ENCODE results near the gene PM20D1. TPM values are rescaled to one million over a fixed set of nuclear protein-coding genes. Genes with fewer than 3 reads are reported as not detected.
"Not testable (repeated sequence)": the region's sequence is repeated elsewhere in the genome, so short reads cannot be mapped to it uniquely, and the experiment has no call there.

Gene PM20D1
- total RNA-seq, 2 donors from 2014 or later: 0.44 to 0.96 TPM

GRCh38 chr1:205870236-205870635 lies 20.3 kb upstream of the PM20D1 start:
- no peaks in the 10 kb centered on the region for H3K36me3 Mint-ChIP-seq (ENCODE audit: insufficient read depth in 2 of 2)
- no peaks in the 10 kb centered on the region for H3K4me1 Mint-ChIP-seq (ENCODE audit: low read depth)
- DNase-seq: no peak
- no peak for ATAC-seq (replicated peaks in 1 of 2)
- peaks cover 10% of the 10 kb centered on the region for H3K27me3 Mint-ChIP-seq (ENCODE audit: low read depth)
- H3K27ac Mint-ChIP-seq: no peak overlapping the region
- no peak overlapping the region for H3K4me3 Mint-ChIP-seq
- H3K9me3 Mint-ChIP-seq: no peaks in the 10 kb centered on the region

GRCh38 chr1:205861540-205861939 lies 11.6 kb upstream of the PM20D1 start:
- H3K4me3 Mint-ChIP-seq: no peak overlapping the region
- no peaks in the 10 kb centered on the region for H3K36me3 Mint-ChIP-seq (ENCODE audit: insufficient read depth in 2 of 2)
- H3K27me3 Mint-ChIP-seq (ENCODE audit: low read depth): peaks cover 8% of the 10 kb centered on the region
- no peaks in the 10 kb centered on the region for H3K4me1 Mint-ChIP-seq (ENCODE audit: low read depth)
- DNase-seq (no peak), ATAC-seq (replicated peaks in 1 of 2) (no peak)
- H3K9me3 Mint-ChIP-seq: peaks cover 0 to 7% of the 10 kb centered on the region in 2 donors
- no peak overlapping the region for H3K27ac Mint-ChIP-seq

- ATAC-seq (replicated peaks in 1 of 2): no peak
- no peak overlapping the region for H3K27ac Mint-ChIP-seq
- peaks cover 3 to 4% of the 10 kb centered on the region in 2 donors for H3K36me3 Mint-ChIP-seq (ENCODE audit: insufficient read depth in 2 of 2)
These were observed 8.4 kb upstream of the PM20D1 start for GRCh38 chr1:205858141-205858961.

GRCh38 chr1:205857501-205857900 lies 7.6 kb upstream of the PM20D1 start:
- H3K27ac Mint-ChIP-seq; H3K4me3 Mint-ChIP-seq; DNase-seq; H3K27me3 Mint-ChIP-seq (ENCODE audit: low read depth); ATAC-seq (replicated peaks in 1 of 2); H3K4me1 Mint-ChIP-seq (ENCODE audit: low read depth); H3K36me3 Mint-ChIP-seq (ENCODE audit: insufficient read depth in 2 of 2): not testable (repeated sequence)
- peaks cover 4 to 14% of the 10 kb centered on the region in 2 donors for H3K9me3 Mint-ChIP-seq

More at GRCh38 chr1:205858141-205858961, 8.4 kb upstream of the PM20D1 start:
- Mint-ChIP-seq H3K4me1 (ENCODE audit: low read depth) (no peaks in the 10 kb centered on the region), H3K27me3 (ENCODE audit: low read depth) (peaks cover 9% of the 10 kb centered on the region), H3K4me3 (peak overlapping the region in 1 of 2 donors; percentile 10), H3K9me3 (peaks cover 4 to 14% of the 10 kb centered on the region in 2 donors)
- no peak for DNase-seq

GRCh38 chr1:205856433-205856832 lies 6.5 kb upstream of the PM20D1 start:
- Mint-ChIP-seq H3K36me3 (ENCODE audit: insufficient read depth in 2 of 2) (peaks cover 3 to 4% of the 10 kb centered on the region in 2 donors), H3K27me3 (ENCODE audit: low read depth) (peaks cover 9% of the 10 kb centered on the region), H3K27ac (no peak overlapping the region), H3K9me3 (peaks cover 4 to 14% of the 10 kb centered on the region in 2 donors), H3K4me3 (no peak overlapping the region), H3K4me1 (ENCODE audit: low read depth) (no peaks in the 10 kb centered on the region)
- no peak for ATAC-seq (replicated peaks in 1 of 2)
- no peak for DNase-seq

GRCh38 chr1:205852969-205853368 lies 3.0 kb upstream of the PM20D1 start:
- peaks cover 9% of the 10 kb centered on the region for H3K27me3 Mint-ChIP-seq (ENCODE audit: low read depth)
- DNase-seq (no peak), ATAC-seq (replicated peaks in 1 of 2) (no peak)
- peaks cover 25% of the 10 kb centered on the region for H3K4me1 Mint-ChIP-seq (ENCODE audit: low read depth)
- no peak overlapping the region for H3K27ac Mint-ChIP-seq
- peaks cover 4 to 14% of the 10 kb centered on the region in 2 donors for H3K9me3 Mint-ChIP-seq
- peaks cover 4% of the 10 kb centered on the region in 2 donors for H3K36me3 Mint-ChIP-seq (ENCODE audit: insufficient read depth in 2 of 2)
- no peak overlapping the region for H3K4me3 Mint-ChIP-seq

- no peak overlapping the region for H3K4me3 Mint-ChIP-seq
- ATAC-seq (replicated peaks in 1 of 2) (no peak), DNase-seq (no peak)
- peaks cover 4 to 11% of the 10 kb centered on the region in 2 donors for H3K9me3 Mint-ChIP-seq
- no peak overlapping the region for H3K27ac Mint-ChIP-seq
- H3K36me3 Mint-ChIP-seq (ENCODE audit: insufficient read depth in 2 of 2): peaks cover 4% of the 10 kb centered on the region in 2 donors
- peaks cover 29% of the 10 kb centered on the region for H3K4me1 Mint-ChIP-seq (ENCODE audit: low read depth)
- peaks cover 6% of the 10 kb centered on the region for H3K27me3 Mint-ChIP-seq (ENCODE audit: low read depth)
These were observed 2.1 kb upstream of the PM20D1 start for GRCh38 chr1:205851993-205852392.

- no peak overlapping the region for H3K27ac Mint-ChIP-seq
- no peak overlapping the region for H3K4me3 Mint-ChIP-seq
- no peaks in the 10 kb centered on the region for H3K27me3 Mint-ChIP-seq (ENCODE audit: low read depth)
- H3K4me1 Mint-ChIP-seq (ENCODE audit: low read depth): peaks cover 12% of the 10 kb centered on the region
- no peak for DNase-seq
- ATAC-seq (replicated peaks in 1 of 2): no peak
- H3K9me3 Mint-ChIP-seq: no peaks in the 10 kb centered on the region
- H3K36me3 Mint-ChIP-seq (ENCODE audit: insufficient read depth in 2 of 2): no peaks in the 10 kb centered on the region
These were observed 6.7 kb downstream of the PM20D1 start for GRCh38 chr1:205843036-205843859.

GRCh38 chr1:205842229-205842628 lies 7.7 kb downstream of the PM20D1 start:
- no peak overlapping the region for H3K4me3 Mint-ChIP-seq
- peaks cover 6% of the 10 kb centered on the region for H3K4me1 Mint-ChIP-seq (ENCODE audit: low read depth)
- no peak for DNase-seq
- no peak overlapping the region for H3K27ac Mint-ChIP-seq
- H3K9me3 Mint-ChIP-seq: no peaks in the 10 kb centered on the region
- no peak for ATAC-seq (replicated peaks in 1 of 2)
- H3K36me3 Mint-ChIP-seq (ENCODE audit: insufficient read depth in 2 of 2): no peaks in the 10 kb centered on the region
- no peaks in the 10 kb centered on the region for H3K27me3 Mint-ChIP-seq (ENCODE audit: low read depth)

- H3K27me3 Mint-ChIP-seq (ENCODE audit: low read depth): no peaks in the 10 kb centered on the region
- no peak for ATAC-seq (replicated peaks in 1 of 2)
- no peak overlapping the region for H3K27ac Mint-ChIP-seq
- no peaks in the 10 kb centered on the region for H3K9me3 Mint-ChIP-seq
- no peaks in the 10 kb centered on the region for H3K36me3 Mint-ChIP-seq (ENCODE audit: insufficient read depth in 2 of 2)
- no peak overlapping the region for H3K4me3 Mint-ChIP-seq
- DNase-seq: no peak
- H3K4me1 Mint-ChIP-seq (ENCODE audit: low read depth): peaks cover 6% of the 10 kb centered on the region
These were observed 9.6 kb downstream of the PM20D1 start for GRCh38 chr1:205840146-205840923.

- H3K9me3 Mint-ChIP-seq: no peaks in the 10 kb centered on the region
- no peak overlapping the region for H3K27ac Mint-ChIP-seq
- ATAC-seq (replicated peaks in 1 of 2) (no peak), DNase-seq (no peak)
- H3K4me3 Mint-ChIP-seq: no peak overlapping the region
- no peaks in the 10 kb centered on the region for H3K4me1 Mint-ChIP-seq (ENCODE audit: low read depth)
- H3K27me3 Mint-ChIP-seq (ENCODE audit: low read depth): no peaks in the 10 kb centered on the region
- H3K36me3 Mint-ChIP-seq (ENCODE audit: insufficient read depth in 2 of 2): no peaks in the 10 kb centered on the region
These were observed 12.5 kb downstream of the PM20D1 start for GRCh38 chr1:205837382-205837970.

- Mint-ChIP-seq H3K4me3 (no peak overlapping the region), H3K36me3 (ENCODE audit: insufficient read depth in 2 of 2) (no peaks in the 10 kb centered on the region), H3K4me1 (ENCODE audit: low read depth) (no peaks in the 10 kb centered on the region), H3K27me3 (ENCODE audit: low read depth) (no peaks in the 10 kb centered on the region), H3K27ac (no peak overlapping the region), H3K9me3 (no peaks in the 10 kb centered on the region)
- no peak for ATAC-seq (replicated peaks in 1 of 2)
- DNase-seq: no peak
These were observed 15.2 kb downstream of the PM20D1 start for GRCh38 chr1:205834751-205835150.
